K562 (cell line): ENCODE measurements around the gene MAP3K4. TPM values are rescaled to one million over a fixed set of nuclear protein-coding genes. Genes with fewer than 3 reads are reported as not detected.

Experiments
- ATAC-seq: fragments of 200-7000 bp; cut with Tn5 transposase; 3 replicates; pipeline ENCODE4 v1.9.1; 2020; ENCODE audit warnings: moderate library complexity
- BruUV-seq: library from RNA; stranded (reverse); fragments of 400-500 nt; replicated peaks from 2 replicates; lab custom pipeline; 2021; lab: Mats Ljungman, UMichigan
- CTCF ChIA-PET: fragments of 300-600 bp; formaldehyde crosslinking; extraction: SDS; loops from one replicate; lab custom pipeline; 2021; ENCODE audit warnings: low intra/inter-chr PET ratio; lab: Yijun Ruan, JAX
- POLR2A ChIA-PET: fragments of 300-600, 350-650 bp; sonication (Branson Sonifier 250); formaldehyde crosslinking; extraction: SDS; loops from one replicate; lab custom pipeline; 2021; ENCODE audit warnings: antibody characterized with exemption, inconsistent platforms; lab: Yijun Ruan, JAX
- DNase-seq, 4 experiments: peaks; one replicate each; pipeline versions ENCODE4 v3.0.0 to v3.0.0-alpha.2; 2011 to 2018; ENCODE audit warnings: low spot score in 3 of 4, mixed read lengths in 3 of 4; ENCODE audit errors: extremely low read depth in 1 of 4
- FAIRE-seq: peaks from 2 replicates; lab custom pipeline; 2011; peaks lifted over from hg19 to GRCh38; lab: Jason Lieb, UNC
- H2AFZ ChIP-seq: 2 replicates; pipeline ENCODE4 v1.6.0; 2011; ENCODE audit warnings: low read depth, low read length, control low read depth, inconsistent platforms
- H3K27ac ChIP-seq: fragments of 200-600 bp; 3 replicates; pipeline ENCODE4 v1.8.0; 2011; ENCODE audit warnings: low read depth, mild to moderate bottlenecking, control low read depth, inconsistent platforms, low read length, moderate library complexity, mixed read lengths; ENCODE audit errors: extremely low read depth
- H3K27me3 ChIP-seq, 2 experiments: fragments of 300-600 bp in 1 of 2; 2 replicates in 1 of 2; 3 replicates in 1 of 2; pipeline versions ENCODE4 v1.6.0 to v1.8.0; 2011; ENCODE audit warnings: inconsistent platforms in 2 of 2, low read length in 2 of 2, mild to moderate bottlenecking in 1 of 2, mixed read lengths in 1 of 2, moderate library complexity in 1 of 2; ENCODE audit not compliant: control insufficient read depth in 2 of 2, insufficient read depth in 2 of 2
- H3K36me3 ChIP-seq: fragments of 300-600 bp; 3 replicates; pipeline ENCODE4 v1.8.0; 2011; ENCODE audit warnings: mild to moderate bottlenecking, low read length, inconsistent platforms; ENCODE audit not compliant: control insufficient read depth, insufficient read depth
- H3K4me1 ChIP-seq, 2 experiments: fragments of 200-600 bp in 1 of 2; replicated peaks in 1 of 2; 2 replicates in 1 of 2; 3 replicates in 1 of 2; pipeline versions ENCODE4 v1.5.1 to v1.8.0; 2011; ENCODE audit warnings: inconsistent platforms in 2 of 2, low read length in 2 of 2, mild to moderate bottlenecking in 1 of 2, mixed read lengths in 1 of 2, moderate library complexity in 1 of 2; ENCODE audit not compliant: control insufficient read depth in 2 of 2, insufficient read depth in 2 of 2
- H3K4me2 ChIP-seq: 2 replicates; pipeline ENCODE4 v1.6.1; 2011; ENCODE audit warnings: low read length, control low read depth, inconsistent platforms, mixed read lengths; ENCODE audit not compliant: insufficient read depth
- H3K4me3 ChIP-seq: fragments of 200-600 bp; sonication (generic), shearing (Covaris generic); 2 replicates; pipeline ENCODE4 v1.5.1; 2016; ENCODE audit warnings: control low read depth, inconsistent platforms
- H3K79me2 ChIP-seq: fragments of 200-600 bp; 3 replicates; pipeline ENCODE4 v1.8.0; 2011; ENCODE audit warnings: low read length, inconsistent platforms; ENCODE audit not compliant: control insufficient read depth, insufficient read depth
- H3K9ac ChIP-seq, 2 experiments: 2 replicates each; pipeline versions ENCODE4 v1.6.0 to v1.6.1; 2011; ENCODE audit warnings: low read depth in 2 of 2, low read length in 2 of 2, control low read depth in 1 of 2, inconsistent platforms in 1 of 2, mild to moderate bottlenecking in 1 of 2, mixed read lengths in 1 of 2; ENCODE audit not compliant: insufficient read depth in 1 of 2
- H3K9me1 ChIP-seq: one replicate; pipeline ENCODE4 v1.6.0; 2011; ENCODE audit warnings: inconsistent platforms, mild to moderate bottlenecking, low read length, moderate library complexity; ENCODE audit not compliant: control insufficient read depth, insufficient read depth
- H3K9me3 ChIP-seq: replicated peaks from 2 replicates; pipeline ENCODE4 v1.5.1; 2011; ENCODE audit warnings: low read depth, low read length, inconsistent platforms; ENCODE audit not compliant: control insufficient read depth, insufficient read depth
- H4K20me1 ChIP-seq: replicated peaks from 2 replicates; pipeline ENCODE4 v1.6.1; 2011; ENCODE audit warnings: low read length, inconsistent platforms, mixed read lengths; ENCODE audit not compliant: control insufficient read depth, insufficient read depth
- EHMT2 ChIP-seq: fragments of 450-650 bp; IDR thresholded peaks from 2 replicates; pipeline ENCODE4 v1.6.1; 2018; ENCODE audit warnings: antibody characterized with exemption
- HMGN3 ChIP-seq: IDR thresholded peaks from 2 replicates; pipeline ENCODE4 v1.6.1; 2011; ENCODE audit warnings: borderline replicate concordance, low read depth, mild to moderate bottlenecking, mixed read lengths, low read length; ENCODE audit not compliant: insufficient read length; ENCODE audit errors: extremely low read depth
- MAFF ChIP-seq: IDR thresholded peaks from 2 replicates; pipeline ENCODE4 v1.6.1; 2012; ENCODE audit warnings: low read length, improper control_type of control experiment
- NCOA6 ChIP-seq: fragments of 450-650 bp; IDR thresholded peaks from 2 replicates; pipeline ENCODE4 v1.6.1; 2017; ENCODE audit warnings: mild to moderate bottlenecking
- WGBS: fragments of 100-300 bp; shearing (Covaris generic); methylation state at CpG from one replicate; pipeline ENCODE4 v1.1.6; 2016; ENCODE audit warnings: low coverage, mixed read lengths; ENCODE audit not compliant: insufficient coverage; ENCODE audit errors: missing lambda C conversion rate; 5-methylcytosine and 5-hydroxymethylcytosine counted together
- in situ Hi-C: fragments of 300-500 bp; cut with MboI; formaldehyde crosslinking; loops from 4 replicates; pipeline ENCODE4 v1.15.0; 2018; ENCODE audit warnings: inconsistent platforms, mixed read lengths
- intact Hi-C: fragments of 100-400 bp; cut with micrococcal nuclease; formaldehyde crosslinking; loops from 2 replicates; pipeline ENCODE4 v1.14.2; 2022
- polyA plus RNA-seq, 8 experiments: library from polyadenylated mRNA; depleted of rRNA in 4 of 8; stranded (reverse) in 5 of 8; unstranded in 3 of 8; fragments of >200 nt; fragmentation: Nextera tagmentation in 2 of 8; fragmentation: Illumina TruSeq in 1 of 8; extraction: Ambion mirVana in 2 of 8; extraction: Trizol in 1 of 8; gene quantifications; 2 replicates each; pipeline versions ENCODE4 v1.2.1 to v1.2.3, GENCODE V29; 2011 to 2014; ENCODE audit warnings: inconsistent platforms in 1 of 8, missing spikeins in 1 of 8
- total RNA-seq, 7 experiments: library from RNA; depleted of rRNA in 6 of 7; stranded (reverse); fragments of >200 nt in 6 of 7; fragmentation: Illumina TruSeq in 2 of 7; extraction: Trizol in 2 of 7; gene quantifications; 2 replicates each; pipeline versions ENCODE4 v1.2.1 to v1.2.3, GENCODE V29; 2011 to 2021; ENCODE audit warnings: low replicate concordance in 1 of 7
- TF ChIP-seq, protein P1 (sequence below), 2 experiments: fragments of 450-650 bp in 1 of 2; sonication (generic) in 1 of 2; formaldehyde crosslinking in 1 of 2; IDR thresholded peaks in 1 of 2; conservative IDR thresholded peaks in 1 of 2; 2 replicates each; pipeline versions ENCODE4 v1.6.1 to v1.8.1; 2016 to 2023; ENCODE audit warnings: mild to moderate bottlenecking in 2 of 2, moderate library complexity in 2 of 2, inconsistent platforms in 1 of 2, missing genetic modification reagents in 1 of 2

Gene MAP3K4
- total and polyA plus RNA-seq, 9 of the 15 experiments (the other 6 are each of a cell fraction or from before 2014, with no cell fraction given): 21.0 to 77.2 (median 48.9) TPM

DNA sequence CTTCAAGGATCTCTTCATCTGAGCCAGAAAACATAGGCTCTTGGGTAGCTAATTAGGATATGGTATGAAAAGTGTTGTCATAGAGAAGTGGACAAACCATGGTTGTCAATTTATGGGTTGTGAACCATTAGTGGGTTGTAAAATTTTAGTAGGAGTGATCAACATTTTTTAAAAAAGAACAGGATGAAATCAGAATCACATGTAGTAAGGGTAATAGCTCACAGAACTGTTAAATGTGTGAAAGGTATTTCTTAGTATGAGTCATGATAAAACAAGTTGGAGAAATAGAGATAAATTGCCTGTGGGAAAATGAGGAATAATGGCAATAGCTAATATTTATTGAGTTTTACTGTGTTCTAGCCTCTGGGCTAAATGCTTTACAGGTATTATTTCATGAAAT is 113.4 kb downstream of the MAP3K4 start:
- no peak for TF ChIP-seq EHMT2
- TF ChIP-seq, protein P1, sequence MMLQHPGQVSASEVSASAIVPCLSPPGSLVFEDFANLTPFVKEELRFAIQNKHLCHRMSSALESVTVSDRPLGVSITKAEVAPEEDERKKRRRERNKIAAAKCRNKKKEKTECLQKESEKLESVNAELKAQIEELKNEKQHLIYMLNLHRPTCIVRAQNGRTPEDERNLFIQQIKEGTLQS (IDR thresholded peaks at IDR 0.05): 0 out of 2 replicates have a peak, but pooled peaks have one; percentile 14
- TF ChIP-seq, protein P1 (CRISPR knock-in tag; conservative IDR thresholded peaks at IDR 0.05): no peak
- BruUV-seq: no TSS peak
- no peak for ATAC-seq
- no peaks in the 10 kb centered on the region for H3K79me2 ChIP-seq
- H3K27me3 ChIP-seq: no peaks in the 10 kb centered on the region
- peaks cover 90% of the 10 kb centered on the region for H3K36me3 ChIP-seq
- no peak overlapping the region for H2AFZ ChIP-seq
- H3K9me3 ChIP-seq: no peaks in the 10 kb centered on the region
- no peaks in the 10 kb centered on the region for H3K9me1 ChIP-seq
- in situ Hi-C loops (no loop called here), intact Hi-C loops (loop anchor here (5.0 kb wide), 3 partner anchors 113 to 353 kb away; partner anchors contain the start of gene MAP3K4)
- no peaks in the 10 kb centered on the region for H3K4me1 ChIP-seq
- no peak overlapping the region for H3K27ac ChIP-seq
- no peak overlapping the region for H3K4me3 ChIP-seq
- H3K4me2 ChIP-seq: no peak overlapping the region
- H3K9ac ChIP-seq: no peak overlapping the region
- ChIA-PET POLR2A (interaction anchor here (0.8 to 1.4 kb wide), 2 partner anchors 10 to 151 kb away, joined by 3 read pairs; no protein-coding TSS in a partner anchor), CTCF (no interaction called here)
- FAIRE-seq: no peak
- no peaks in the 10 kb centered on the region for H4K20me1 ChIP-seq
- no peak for DNase-seq

DNA sequence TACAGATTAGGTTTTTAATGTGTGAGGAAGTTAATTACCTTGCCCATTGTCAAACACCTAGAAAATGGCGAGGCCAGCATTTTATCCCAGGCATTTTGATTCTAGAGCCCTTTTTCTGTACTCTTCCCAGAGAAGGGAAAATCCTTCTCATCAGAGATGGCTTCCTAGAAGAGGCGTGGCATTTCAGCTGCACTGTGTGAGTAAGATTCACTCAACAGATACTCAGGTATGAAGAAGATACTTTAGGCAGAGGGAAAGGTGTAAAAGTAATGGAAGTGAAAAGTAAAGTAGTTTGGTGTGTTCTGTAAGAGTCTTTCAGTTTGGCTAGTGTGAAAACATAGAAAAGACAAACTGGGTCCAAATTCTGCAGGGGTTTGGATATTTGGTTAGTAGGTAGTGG is 113.8 kb downstream of the MAP3K4 start:
- no peak overlapping the region for H3K4me3 ChIP-seq
- ATAC-seq: no peak
- ChIA-PET CTCF (no interaction called here), POLR2A (interaction anchor here (1.4 kb wide), 1 partner anchor 10 kb away, joined by 3 read pairs; no protein-coding TSS in a partner anchor)
- no TSS peak for BruUV-seq
- no peaks in the 10 kb centered on the region for H3K4me1 ChIP-seq
- no peak for DNase-seq
- no peak overlapping the region for H2AFZ ChIP-seq
- H3K79me2 ChIP-seq: no peaks in the 10 kb centered on the region
- FAIRE-seq: no peak
- TF ChIP-seq NCOA6 (no peak), HMGN3 (no peak), MAFF (0 out of 2 replicates have a peak, but pooled peaks have one; percentile 13)
- H3K36me3 ChIP-seq: peaks cover 90% of the 10 kb centered on the region
- in situ Hi-C loops: no loop called here
- no peaks in the 10 kb centered on the region for H3K9me1 ChIP-seq
- 90% methylated on average over 2 of the region's 2 CpGs for WGBS
- intact Hi-C loops: no loop called here
- H3K9me3 ChIP-seq: no peaks in the 10 kb centered on the region
- H4K20me1 ChIP-seq: no peaks in the 10 kb centered on the region
- H3K9ac ChIP-seq: no peak overlapping the region
- no peaks in the 10 kb centered on the region for H3K27me3 ChIP-seq
- H3K27ac ChIP-seq: no peak overlapping the region
- no peak overlapping the region for H3K4me2 ChIP-seq
